MG63 (cell line): ENCODE results near the gene KLRF1. TPM values are rescaled to one million over a fixed set of nuclear protein-coding genes. Genes with fewer than 3 reads are reported as not detected.
"Not testable (repeated sequence)": the region's sequence is repeated elsewhere in the genome, so short reads cannot be mapped to it uniquely, and the experiment has no call there.

Experiments
- DNase-seq: peaks from one replicate; pipeline ENCODE4 v3.0.0-alpha.2; 2020
- H3K27me3 ChIP-seq: fragments of 250-450 bp; sonication (Bioruptor Pico); 2 replicates; pipeline ENCODE4 v1.5.1; 2020; ENCODE audit warnings: mild to moderate bottlenecking, moderate library complexity
- H3K36me3 ChIP-seq: fragments of 250-450 bp; sonication (Bioruptor Pico); 2 replicates; pipeline ENCODE4 v1.5.1; 2020; ENCODE audit warnings: mild to moderate bottlenecking, moderate library complexity
- H3K4me3 ChIP-seq: fragments of 250-450 bp; sonication (Bioruptor Pico); 2 replicates; pipeline ENCODE4 v1.5.1; 2020; ENCODE audit warnings: mild to moderate bottlenecking, moderate library complexity
- H3K9me3 ChIP-seq: fragments of 250-450 bp; sonication (Bioruptor Pico); 2 replicates; pipeline ENCODE4 v1.5.1; 2020; ENCODE audit warnings: mild to moderate bottlenecking, moderate library complexity
- total RNA-seq: library from RNA; depleted of rRNA; stranded (reverse); fragments of >200 nt; shearing (Covaris generic); gene quantifications from 2 replicates; pipeline ENCODE4 v1.2.3, GENCODE V29; 2014; ENCODE audit warnings: low replicate concordance

Gene KLRF1
- total RNA-seq, 1 experiment from 2014 or later, result 1.8 TPM

DNA sequence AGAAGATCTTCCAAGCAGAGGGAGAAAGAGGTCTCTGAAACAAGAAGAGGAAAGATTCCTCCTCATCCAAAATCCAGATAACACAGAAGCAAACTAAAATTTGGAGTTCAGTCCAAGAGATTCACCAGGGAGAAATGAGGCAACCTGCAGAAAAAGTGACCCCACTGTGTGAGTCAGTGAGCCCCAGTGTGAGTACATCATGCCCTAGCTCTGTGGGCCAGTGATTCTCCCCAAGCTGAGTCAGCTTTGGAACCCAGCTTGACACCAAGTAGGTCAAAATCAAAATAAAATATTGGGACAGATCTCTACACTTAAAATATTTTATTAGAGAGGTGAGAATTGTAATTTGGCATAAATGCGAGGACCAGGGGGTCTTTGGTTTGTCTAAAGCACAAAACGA is 24.6 kb downstream of the KLRF1 start:
- DNase-seq, result no peak
- no peak overlapping the region for H3K4me3 ChIP-seq
- H3K27me3 ChIP-seq, result no peaks in the 10 kb centered on the region
- H3K9me3 ChIP-seq, result no peaks in the 10 kb centered on the region
- peaks cover 11% of the 10 kb centered on the region for H3K36me3 ChIP-seq

DNA sequence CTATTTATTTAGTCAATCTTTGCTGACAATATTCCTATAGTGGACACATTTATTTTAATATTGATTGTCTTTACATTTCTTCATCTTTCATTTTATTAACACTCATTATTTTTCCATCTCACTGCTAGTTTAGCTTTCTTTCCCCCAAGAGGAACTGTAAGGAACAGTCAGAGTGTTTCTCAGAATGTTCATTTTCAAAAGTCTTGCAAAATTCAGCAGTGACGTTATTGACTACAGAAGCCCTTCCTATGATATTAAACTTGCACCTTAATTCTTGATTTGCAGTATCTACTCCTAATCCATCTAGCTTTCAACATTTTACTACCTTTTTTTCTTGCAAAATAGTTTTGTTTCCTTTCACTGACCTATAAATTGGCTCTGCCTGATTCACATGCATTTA is 28.9 kb downstream of the KLRF1 start:
- H3K9me3 ChIP-seq, result peaks cover 2% of the 10 kb centered on the region; the same call in 1 of the 2 replicates
- H3K27me3 ChIP-seq, result no peaks in the 10 kb centered on the region
- no peak overlapping the region for H3K4me3 ChIP-seq
- H3K36me3 ChIP-seq, result peaks cover 8% of the 10 kb centered on the region
- no peak for DNase-seq

DNA sequence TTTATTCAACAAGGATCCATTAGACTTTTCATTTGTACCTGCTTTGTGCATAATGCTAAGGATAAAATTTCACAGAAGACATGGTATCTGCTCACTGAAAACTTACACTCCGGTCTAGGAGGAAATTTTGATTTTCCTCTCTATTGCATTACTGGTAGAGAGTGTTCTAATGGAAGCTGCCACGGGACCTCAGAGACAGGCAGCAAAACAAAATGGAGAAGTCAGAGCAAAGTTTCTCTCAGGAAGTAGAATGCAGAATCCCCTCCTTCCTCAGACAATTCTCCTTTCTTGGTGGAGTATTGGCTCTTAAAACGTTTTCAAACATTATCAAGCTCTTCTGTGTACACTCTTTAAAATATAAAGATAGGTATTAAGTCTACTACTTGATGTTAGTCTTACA is 29.6 kb downstream of the KLRF1 start:
- Histone ChIP-seq H3K36me3 (peaks cover 8% of the 10 kb centered on the region), H3K4me3 (no peak overlapping the region), H3K27me3 (no peaks in the 10 kb centered on the region), H3K9me3 (peaks cover 2% of the 10 kb centered on the region; the same call in 1 of the 2 replicates)
- DNase-seq, result no peak

DNA sequence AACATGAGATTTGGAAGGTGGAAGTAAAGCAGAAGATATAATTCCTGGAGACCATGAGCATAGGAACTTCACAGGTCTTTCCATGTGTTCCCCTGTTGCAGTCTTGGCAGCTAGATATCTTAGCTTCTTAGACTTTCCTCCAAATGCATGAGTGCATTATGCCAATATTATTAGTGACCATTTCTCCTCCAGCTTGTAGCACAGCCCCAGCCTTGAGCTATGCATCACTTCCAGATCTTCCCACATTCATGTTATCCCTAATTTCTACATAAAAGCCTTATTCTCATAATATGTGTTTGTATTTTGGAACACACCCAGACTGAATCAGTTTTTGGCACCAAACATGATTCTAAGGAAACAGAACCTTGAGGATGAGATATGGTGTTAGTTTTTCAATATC is 30.9 kb downstream of the KLRF1 start:
- Histone ChIP-seq H3K9me3 (peaks cover 2% of the 10 kb centered on the region; the same call in 1 of the 2 replicates), H3K36me3 (peaks cover 8% of the 10 kb centered on the region), H3K4me3 (no peak overlapping the region), H3K27me3 (no peaks in the 10 kb centered on the region)
- no peak for DNase-seq

DNA sequence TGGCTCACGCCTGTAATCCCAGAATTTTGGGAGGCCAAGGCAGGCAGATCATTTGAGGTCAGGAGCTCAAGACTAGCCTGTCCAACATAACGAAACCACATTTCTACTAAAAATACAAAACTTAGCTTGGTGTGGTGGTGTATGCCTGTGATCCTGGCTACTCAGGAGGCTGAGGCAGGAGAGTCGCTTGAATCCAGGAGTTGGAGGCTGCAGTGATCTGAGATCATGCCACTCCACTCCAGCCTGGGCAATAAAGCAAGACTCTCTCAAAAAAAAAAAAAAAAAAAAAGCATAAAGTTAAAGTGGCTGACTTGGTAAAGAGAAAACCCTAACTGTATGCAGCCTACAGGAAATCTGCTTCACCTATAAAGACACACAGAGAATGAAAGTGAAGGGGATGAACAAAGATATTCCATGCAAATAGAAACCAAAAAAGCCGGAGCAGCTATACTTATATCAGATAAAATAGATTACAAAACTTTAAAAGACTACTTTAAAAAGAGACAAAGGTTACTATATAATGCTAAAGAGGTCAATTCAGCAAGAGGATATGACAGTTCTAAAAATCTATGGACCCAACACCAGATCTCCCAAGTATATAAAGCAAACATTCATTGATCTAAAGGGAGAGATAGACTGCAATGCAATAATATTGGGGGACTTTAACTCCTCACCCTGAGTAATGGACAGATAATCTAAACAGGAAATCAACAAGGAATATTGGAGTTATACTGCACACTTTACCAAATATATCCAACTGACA is 37.8 kb downstream of the KLRF1 start:
- H3K4me3 ChIP-seq, result peak overlapping the region; percentile 56
- no peaks in the 10 kb centered on the region; the same call in 1 of the 2 replicates for H3K36me3 ChIP-seq
- no peak for DNase-seq
- peaks cover 12% of the 10 kb centered on the region for H3K9me3 ChIP-seq
- H3K27me3 ChIP-seq, result no peaks in the 10 kb centered on the region

- peak overlapping the region; percentile 56 for H3K4me3 ChIP-seq
- no peak for DNase-seq
These were observed 39.6 kb downstream of the KLRF1 start for GRCh38 chr12:9866860-9867269.

GRCh38 chr12:9867531-9867930 is 40.2 kb downstream of the KLRF1 start:
- Histone ChIP-seq H3K4me3 (peak overlapping the region; percentile 56), H3K27me3 (no peaks in the 10 kb centered on the region), H3K9me3 (peaks cover 10% of the 10 kb centered on the region), H3K36me3 (no peaks in the 10 kb centered on the region; the same call in 1 of the 2 replicates)
- no peak for DNase-seq

More at GRCh38 chr12:9866860-9867269, 39.6 kb downstream of the KLRF1 start:
- Histone ChIP-seq H3K9me3 (peaks cover 10% of the 10 kb centered on the region), H3K36me3 (no peaks in the 10 kb centered on the region; the same call in 1 of the 2 replicates), H3K27me3 (no peaks in the 10 kb centered on the region)

- Histone ChIP-seq H3K36me3 (no peaks in the 10 kb centered on the region; the same call in 1 of the 2 replicates), H3K4me3 (peak overlapping the region; percentile 56), H3K27me3 (no peaks in the 10 kb centered on the region), H3K9me3 (peaks cover 9% of the 10 kb centered on the region)
- DNase-seq, result no peak
These were observed 41.1 kb downstream of the KLRF1 start for GRCh38 chr12:9868311-9868801.

GRCh38 chr12:9868951-9869306 is 41.6 kb downstream of the KLRF1 start:
- no peak for DNase-seq
- Histone ChIP-seq H3K36me3 (no peaks in the 10 kb centered on the region; the same call in 1 of the 2 replicates), H3K9me3 (peaks cover 4% of the 10 kb centered on the region), H3K27me3 (no peaks in the 10 kb centered on the region), H3K4me3 (peak overlapping the region; percentile 56)

DNA sequence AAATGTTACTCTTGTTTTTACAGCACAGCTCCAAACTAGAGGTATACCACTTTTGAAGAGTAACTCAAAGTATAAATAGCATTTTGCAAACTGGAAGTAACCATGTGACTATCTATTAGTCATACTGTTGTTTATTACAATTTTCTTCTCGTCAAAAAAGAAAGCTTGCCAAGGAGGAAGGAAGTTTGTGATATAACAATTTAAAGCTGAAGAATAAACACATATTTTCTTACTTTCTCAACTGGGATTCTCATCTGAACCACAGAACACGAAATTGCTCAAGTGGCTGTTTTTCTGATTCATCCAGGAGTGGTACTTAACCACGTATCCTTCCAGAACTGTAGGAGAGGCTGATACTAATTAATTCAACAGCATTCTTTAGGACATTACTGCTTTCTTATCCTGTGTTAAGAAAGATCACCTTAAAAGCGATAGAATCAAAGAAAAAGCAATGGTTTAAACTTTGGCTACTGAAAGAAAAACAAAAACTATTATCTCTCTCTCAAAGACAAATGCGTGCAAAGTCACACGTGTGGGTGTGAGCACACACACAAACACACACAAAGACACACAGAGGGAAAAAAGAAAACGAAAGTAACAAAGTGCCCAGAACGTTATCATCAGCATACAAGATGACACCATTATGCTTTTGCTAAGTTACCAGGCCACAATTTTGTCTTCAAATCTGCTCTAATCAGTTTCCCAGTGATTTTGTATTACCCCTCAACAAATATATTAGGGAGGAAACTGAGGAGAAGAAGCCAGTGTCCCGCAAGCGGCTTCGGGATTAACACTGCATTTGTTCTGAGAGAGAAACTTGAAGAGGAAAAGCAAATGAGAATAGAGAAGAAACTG is 42.3 kb downstream of the KLRF1 start, which contains the start of gene CLEC2B:
CLEC2B (minus strand) TSS at position 48 of the 855 bp plus-strand sequence.
- Histone ChIP-seq H3K9me3 (no peaks in the 10 kb centered on the region), H3K4me3 (peak within 1 kb of the TSS; percentile 56), H3K36me3 (no peaks in the 10 kb centered on the region), H3K27me3 (no peaks in the 10 kb centered on the region)
- DNase-seq, result peak; percentile 31

DNA sequence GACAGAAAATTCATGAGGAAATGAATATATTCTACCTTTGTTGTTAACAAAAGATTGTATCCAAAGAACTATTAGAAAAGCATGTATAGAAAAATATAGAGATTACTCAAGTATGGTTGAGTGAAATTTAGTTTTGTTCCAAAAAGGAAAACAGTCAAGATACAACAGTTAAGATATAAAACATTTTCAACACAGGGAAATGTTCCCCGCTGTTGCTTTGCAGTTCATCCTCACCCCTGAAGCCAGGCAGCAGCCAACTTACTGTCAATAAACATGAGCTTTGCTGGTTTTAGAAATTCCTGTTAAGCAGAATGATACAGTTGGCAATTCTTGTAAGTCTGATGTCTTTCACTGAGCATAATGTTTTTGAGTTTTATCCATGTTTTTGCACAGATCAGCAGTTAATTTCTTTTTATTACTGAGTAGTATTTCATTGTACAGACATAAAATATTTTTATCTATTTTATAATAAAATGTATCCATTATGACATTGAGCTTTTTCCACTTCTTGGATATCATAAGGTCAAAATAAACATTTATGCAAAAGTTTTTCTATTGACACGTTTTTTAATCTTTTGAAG is 43.1 kb downstream of the KLRF1 start:
- Histone ChIP-seq H3K27me3 (no peaks in the 10 kb centered on the region), H3K36me3 (no peaks in the 10 kb centered on the region)

GRCh38 chr12:9872162-9872561 is 44.9 kb downstream of the KLRF1 start:
- Histone ChIP-seq H3K4me3 (no peak overlapping the region), H3K27me3 (no peaks in the 10 kb centered on the region), H3K9me3 (no peaks in the 10 kb centered on the region), H3K36me3 (no peaks in the 10 kb centered on the region)
- no peak for DNase-seq

More for the DNA sequence above, 43.1 kb downstream of the KLRF1 start:
- Histone ChIP-seq H3K9me3 (no peaks in the 10 kb centered on the region), H3K4me3 (peak overlapping the region; percentile 56)
- peak; percentile 61 for DNase-seq

DNA sequence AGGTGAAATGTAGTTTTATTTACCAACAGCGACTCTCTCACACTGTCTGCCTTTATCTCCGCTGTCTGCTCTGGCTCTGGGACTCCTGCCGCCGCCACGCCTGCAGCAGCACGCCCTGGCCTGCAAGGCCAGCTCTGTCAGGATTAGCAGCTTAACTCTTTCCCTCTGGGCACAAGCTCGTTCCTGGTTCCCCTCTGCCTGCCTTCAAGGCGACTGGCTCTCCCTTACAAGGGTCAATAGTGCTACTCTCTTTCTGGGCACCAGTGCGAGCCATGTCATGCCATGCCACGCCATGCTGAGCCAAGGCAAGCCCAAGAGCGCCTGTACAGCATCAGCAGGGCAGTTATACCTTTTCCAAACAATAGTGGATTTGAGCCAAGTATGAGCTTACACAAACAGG is 45.5 kb downstream of the KLRF1 start:
- H3K27me3 ChIP-seq, result no peaks in the 10 kb centered on the region
- DNase-seq, result no peak
- no peak overlapping the region for H3K4me3 ChIP-seq
- no peaks in the 10 kb centered on the region for H3K36me3 ChIP-seq
- H3K9me3 ChIP-seq, result no peaks in the 10 kb centered on the region

DNA sequence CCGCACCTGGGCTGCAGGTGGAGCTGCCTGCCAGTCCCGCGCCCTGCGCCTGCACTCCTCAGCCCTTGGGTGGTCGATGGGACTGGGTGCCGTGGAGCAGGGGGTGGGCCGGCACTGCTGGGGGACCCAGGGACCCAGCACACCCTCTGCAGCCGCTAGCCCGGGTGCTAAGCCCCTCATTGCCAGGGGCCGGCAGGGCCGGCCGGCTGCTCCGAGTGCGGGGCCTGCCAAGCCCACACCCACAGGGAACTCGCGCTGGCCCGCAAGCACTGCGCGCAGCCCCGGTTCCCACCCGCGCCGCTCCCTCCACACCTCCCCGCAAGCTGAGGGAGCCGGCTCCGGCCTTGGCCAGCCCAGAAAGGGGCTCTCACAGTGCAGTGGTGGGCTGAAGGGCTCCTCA is 48.8 kb downstream of the KLRF1 start:
- H3K36me3 ChIP-seq, H3K27me3 ChIP-seq, DNase-seq, H3K9me3 ChIP-seq, H3K4me3 ChIP-seq: not testable (repeated sequence)

DNA sequence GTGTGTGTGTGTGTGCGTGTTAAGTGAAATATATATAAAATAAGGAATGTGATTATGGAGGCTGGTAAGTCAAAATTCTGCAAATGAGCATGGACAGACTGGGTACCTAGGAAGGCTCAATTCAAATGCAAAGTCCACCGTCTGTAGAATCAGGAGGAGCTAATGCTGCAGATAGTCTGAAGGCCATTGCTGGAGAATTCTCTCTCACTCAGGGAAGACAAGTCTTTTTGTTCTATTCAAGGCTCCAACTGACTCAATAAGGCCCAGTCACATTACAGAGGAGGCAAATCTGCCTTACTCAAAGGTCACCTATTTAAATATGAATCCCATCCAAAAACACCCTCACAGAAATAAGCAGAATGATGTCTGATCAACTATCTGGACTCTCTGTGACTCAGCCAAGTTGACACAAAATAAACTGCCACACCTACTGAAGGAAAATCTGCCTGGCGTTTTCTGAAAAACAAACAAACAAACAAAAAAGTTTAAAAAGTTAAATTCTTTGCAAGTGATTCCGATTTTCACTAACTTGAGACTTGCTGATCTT is 53.3 kb downstream of the KLRF1 start:
- DNase-seq, result no peak
- Histone ChIP-seq H3K4me3 (no peak overlapping the region), H3K36me3 (no peaks in the 10 kb centered on the region), H3K9me3 (no peaks in the 10 kb centered on the region), H3K27me3 (no peaks in the 10 kb centered on the region)

DNA sequence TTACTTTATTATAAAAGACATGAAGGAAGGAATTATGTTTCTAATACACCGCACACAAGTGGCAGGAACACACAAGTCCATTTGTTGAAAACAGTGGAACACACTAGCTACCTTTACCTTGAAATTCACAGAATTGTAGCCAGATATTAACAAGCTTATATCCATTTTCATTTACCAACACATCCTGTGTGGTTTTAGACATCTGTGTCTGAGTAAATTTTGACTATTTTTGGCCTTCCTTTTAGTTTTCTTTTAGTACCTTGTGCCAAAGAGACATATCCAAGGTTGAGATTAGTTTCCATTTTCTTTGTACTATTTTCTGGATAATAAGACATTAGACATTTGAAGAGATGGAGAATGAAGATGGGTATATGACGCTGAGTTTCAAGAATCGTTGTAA is 54.0 kb downstream of the KLRF1 start, which contains the start of gene KLRF2:
KLRF2 (plus strand) TSS at position 244 of the 400 bp plus-strand sequence; CDS start at position 351, 107 bp downstream.
- Histone ChIP-seq H3K27me3 (no peaks in the 10 kb centered on the region), H3K36me3 (no peaks in the 10 kb centered on the region), H3K4me3 (no peak within 1 kb of the TSS), H3K9me3 (no peaks in the 10 kb centered on the region)
- no peak for DNase-seq
